ENCODE results near the gene BPIFA1.

The BPIFA1 gene

GRCh38 chr20:33282196-33282934 is 46.6 kb downstream of the BPIFA1 start:
- no peak for TF ChIP-seq ZNF274 (IDR thresholded peaks at IDR 0.05; ENCODE audit: low read depth, low read length)
- no peak for TF ChIP-seq YY1 (IDR thresholded peaks at IDR 0.05; ENCODE audit: insufficient read depth, insufficient read length)
- TF ChIP-seq SUZ12 (IDR thresholded peaks at IDR 0.05; ENCODE audit: extremely low read depth, insufficient read depth, insufficient read length): no peak
- H3K4me3 ChIP-seq (ENCODE audit: insufficient read length, low read depth): no peak overlapping the region
- H3K9me3 ChIP-seq (ENCODE audit: insufficient read depth, low read length): no peaks in the 10 kb centered on the region
- no peaks in the 10 kb centered on the region for H3K4me1 ChIP-seq (ENCODE audit: insufficient read depth, insufficient read length)
- no peaks in the 10 kb centered on the region for H3K36me3 ChIP-seq (ENCODE audit: insufficient read depth, insufficient read length, low read length)
- DNase-seq (ENCODE audit: low read depth, low spot score): no peak
- H3K9ac ChIP-seq (ENCODE audit: insufficient read length, low read depth): no peak overlapping the region
- no peaks in the 10 kb centered on the region for H3K27me3 ChIP-seq (ENCODE audit: insufficient read depth, insufficient read length)

DNA sequence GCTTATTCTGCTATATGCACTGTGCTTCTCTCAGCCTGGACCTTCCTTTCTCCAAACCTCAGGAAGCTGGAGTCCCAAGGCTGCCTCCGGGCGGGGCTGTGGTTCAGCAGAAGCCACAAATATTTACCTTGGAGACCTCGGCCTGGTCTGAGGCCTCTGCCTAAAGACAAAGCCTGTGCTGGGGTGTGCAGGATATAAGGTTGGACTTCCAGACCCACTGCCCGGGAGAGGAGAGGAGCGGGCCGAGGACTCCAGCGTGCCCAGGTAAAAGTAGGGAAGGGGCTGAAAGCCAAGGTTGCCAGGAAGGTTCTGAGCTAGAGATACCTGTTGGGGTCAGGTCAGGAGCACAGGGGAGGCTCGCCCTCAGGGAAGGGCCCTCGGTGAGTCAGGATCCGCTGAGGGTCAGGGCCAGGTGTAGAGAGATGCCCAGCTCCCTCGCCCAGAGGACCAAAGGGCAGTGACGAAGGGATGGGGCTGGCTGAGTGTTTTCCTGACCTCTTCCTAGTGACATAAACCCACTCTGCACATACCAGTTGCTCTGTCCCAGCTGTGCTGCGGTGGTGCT is 47.3 kb downstream of the BPIFA1 start, which contains the start of gene BPIFB1:
BPIFB1 (plus strand) TSS at position 224 of the 565 bp plus-strand sequence. CDS start 2,860 bp downstream, outside the sequence.
- H3K27me3 ChIP-seq (ENCODE audit: insufficient read depth, insufficient read length): no peaks in the 10 kb centered on the region
- no peak within 1 kb of the TSS for H3K9ac ChIP-seq (ENCODE audit: insufficient read length, low read depth)
- H3K4me3 ChIP-seq (ENCODE audit: insufficient read length, low read depth): no peak within 1 kb of the TSS
- TF ChIP-seq ZNF274 (IDR thresholded peaks at IDR 0.05; ENCODE audit: low read depth, low read length) (no peak), YY1 (IDR thresholded peaks at IDR 0.05; ENCODE audit: insufficient read depth, insufficient read length) (no peak), SUZ12 (IDR thresholded peaks at IDR 0.05; ENCODE audit: extremely low read depth, insufficient read depth, insufficient read length) (no peak)
- H3K4me1 ChIP-seq (ENCODE audit: insufficient read depth, insufficient read length): no peaks in the 10 kb centered on the region
- no peaks in the 10 kb centered on the region for H3K9me3 ChIP-seq (ENCODE audit: insufficient read depth, low read length)
- DNase-seq (ENCODE audit: low read depth, low spot score): no peak
- H3K36me3 ChIP-seq (ENCODE audit: insufficient read depth, insufficient read length, low read length): no peaks in the 10 kb centered on the region

DNA sequence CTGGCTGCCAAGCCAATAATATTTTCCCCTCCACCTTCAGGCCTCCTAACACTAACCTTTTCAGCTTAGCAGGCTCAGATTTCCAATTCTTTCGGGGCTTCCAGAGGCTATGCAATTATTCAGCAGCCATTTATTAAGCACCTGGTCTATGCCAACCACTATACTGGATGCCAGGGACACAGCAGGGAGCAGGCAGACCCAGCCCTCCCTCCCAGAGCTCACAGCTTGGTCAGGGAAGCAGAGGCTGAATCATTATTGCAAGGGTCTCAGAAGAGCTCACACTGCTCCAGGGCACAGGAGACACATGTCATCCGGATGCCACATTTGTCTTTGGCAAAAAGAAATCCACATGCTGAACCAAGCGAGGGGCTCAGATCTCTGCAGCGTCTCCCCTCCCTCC is 48.5 kb downstream of the BPIFA1 start:
- Histone ChIP-seq H3K4me3 (ENCODE audit: insufficient read length, low read depth) (no peak overlapping the region), H3K27me3 (ENCODE audit: insufficient read depth, insufficient read length) (no peaks in the 10 kb centered on the region), H3K36me3 (ENCODE audit: insufficient read depth, insufficient read length, low read length) (no peaks in the 10 kb centered on the region), H3K9ac (ENCODE audit: insufficient read length, low read depth) (no peak overlapping the region), H3K4me1 (ENCODE audit: insufficient read depth, insufficient read length) (no peaks in the 10 kb centered on the region), H3K9me3 (ENCODE audit: insufficient read depth, low read length) (no peaks in the 10 kb centered on the region)
- no peak for DNase-seq (ENCODE audit: low read depth, low spot score)
- TF ChIP-seq SUZ12 (IDR thresholded peaks at IDR 0.05; ENCODE audit: extremely low read depth, insufficient read depth, insufficient read length): no peak
- TF ChIP-seq YY1 (IDR thresholded peaks at IDR 0.05; ENCODE audit: insufficient read depth, insufficient read length): no peak

GRCh38 chr20:33284937-33285336 is 49.1 kb downstream of the BPIFA1 start:
- Histone ChIP-seq H3K36me3 (ENCODE audit: insufficient read depth, insufficient read length, low read length) (no peaks in the 10 kb centered on the region), H3K9me3 (ENCODE audit: insufficient read depth, low read length) (no peaks in the 10 kb centered on the region), H3K27me3 (ENCODE audit: insufficient read depth, insufficient read length) (no peaks in the 10 kb centered on the region), H3K4me1 (ENCODE audit: insufficient read depth, insufficient read length) (no peaks in the 10 kb centered on the region), H3K4me3 (ENCODE audit: insufficient read length, low read depth) (no peak overlapping the region), H3K9ac (ENCODE audit: insufficient read length, low read depth) (no peak overlapping the region)
- TF ChIP-seq SUZ12 (IDR thresholded peaks at IDR 0.05; ENCODE audit: extremely low read depth, insufficient read depth, insufficient read length) (no peak), YY1 (IDR thresholded peaks at IDR 0.05; ENCODE audit: insufficient read depth, insufficient read length) (no peak), ZNF274 (IDR thresholded peaks at IDR 0.05; ENCODE audit: low read depth, low read length) (no peak)
- no peak for DNase-seq (ENCODE audit: low read depth, low spot score)

- Histone ChIP-seq H3K4me3 (ENCODE audit: insufficient read length, low read depth) (no peak overlapping the region), H3K27me3 (ENCODE audit: insufficient read depth, insufficient read length) (no peaks in the 10 kb centered on the region), H3K9me3 (ENCODE audit: insufficient read depth, low read length) (no peaks in the 10 kb centered on the region), H3K4me1 (ENCODE audit: insufficient read depth, insufficient read length) (no peaks in the 10 kb centered on the region), H3K9ac (ENCODE audit: insufficient read length, low read depth) (no peak overlapping the region), H3K36me3 (ENCODE audit: insufficient read depth, insufficient read length, low read length) (no peaks in the 10 kb centered on the region)
- TF ChIP-seq YY1 (IDR thresholded peaks at IDR 0.05; ENCODE audit: insufficient read depth, insufficient read length) (no peak), SUZ12 (IDR thresholded peaks at IDR 0.05; ENCODE audit: extremely low read depth, insufficient read depth, insufficient read length) (no peak), ZNF274 (IDR thresholded peaks at IDR 0.05; ENCODE audit: low read depth, low read length) (no peak)
- no peak for DNase-seq (ENCODE audit: low read depth, low spot score)
These were observed 50.2 kb downstream of the BPIFA1 start for GRCh38 chr20:33285861-33286495.

GRCh38 chr20:33287884-33288283 is 52.1 kb downstream of the BPIFA1 start:
- Histone ChIP-seq H3K36me3 (ENCODE audit: insufficient read depth, insufficient read length, low read length) (no peaks in the 10 kb centered on the region), H3K9me3 (ENCODE audit: insufficient read depth, low read length) (no peaks in the 10 kb centered on the region), H3K4me3 (ENCODE audit: insufficient read length, low read depth) (no peak overlapping the region), H3K27me3 (ENCODE audit: insufficient read depth, insufficient read length) (no peaks in the 10 kb centered on the region), H3K9ac (ENCODE audit: insufficient read length, low read depth) (no peak overlapping the region), H3K4me1 (ENCODE audit: insufficient read depth, insufficient read length) (no peaks in the 10 kb centered on the region)
- no peak for DNase-seq (ENCODE audit: low read depth, low spot score)
- TF ChIP-seq ZNF274 (IDR thresholded peaks at IDR 0.05; ENCODE audit: low read depth, low read length): no peak
- TF ChIP-seq YY1 (IDR thresholded peaks at IDR 0.05; ENCODE audit: insufficient read depth, insufficient read length): no peak
- no peak for TF ChIP-seq SUZ12 (IDR thresholded peaks at IDR 0.05; ENCODE audit: extremely low read depth, insufficient read depth, insufficient read length)

- DNase-seq (ENCODE audit: low read depth, low spot score): no peak
- no peak overlapping the region for H3K9ac ChIP-seq (ENCODE audit: insufficient read length, low read depth)
- no peak overlapping the region for H3K4me3 ChIP-seq (ENCODE audit: insufficient read length, low read depth)
- no peaks in the 10 kb centered on the region for H3K27me3 ChIP-seq (ENCODE audit: insufficient read depth, insufficient read length)
- no peak for TF ChIP-seq SUZ12 (IDR thresholded peaks at IDR 0.05; ENCODE audit: extremely low read depth, insufficient read depth, insufficient read length)
- no peak for TF ChIP-seq YY1 (IDR thresholded peaks at IDR 0.05; ENCODE audit: insufficient read depth, insufficient read length)
- no peak for TF ChIP-seq ZNF274 (IDR thresholded peaks at IDR 0.05; ENCODE audit: low read depth, low read length)
- no peaks in the 10 kb centered on the region for H3K36me3 ChIP-seq (ENCODE audit: insufficient read depth, insufficient read length, low read length)
- no peaks in the 10 kb centered on the region for H3K9me3 ChIP-seq (ENCODE audit: insufficient read depth, low read length)
- no peaks in the 10 kb centered on the region for H3K4me1 ChIP-seq (ENCODE audit: insufficient read depth, insufficient read length)
These were observed 55.1 kb downstream of the BPIFA1 start for GRCh38 chr20:33290852-33291251.

Data from NT2/D1 (cell line).